NT2/D1 (cell line): ENCODE data around the gene NABP2.

Experiments
- SUZ12 ChIP-seq: IDR thresholded peaks from 2 replicates; pipeline ENCODE4 v1.6.1; 2011; ENCODE audit not compliant: insufficient read length, insufficient read depth; ENCODE audit errors: extremely low read depth
- YY1 ChIP-seq: IDR thresholded peaks from 2 replicates; pipeline ENCODE4 v1.6.1; 2011; ENCODE audit not compliant: insufficient read length, insufficient read depth
- ZNF274 ChIP-seq: IDR thresholded peaks from 2 replicates; pipeline ENCODE4 v1.6.1; 2011; ENCODE audit warnings: mild to moderate bottlenecking, low read depth, low read length

GRCh38 chr12:56224102-56224701, at the start of gene NABP2:
- TF ChIP-seq YY1: no peak
- TF ChIP-seq SUZ12: no peak
- no peak for TF ChIP-seq ZNF274
